GM23338 (cell line): ENCODE results near the gene NRIP1. TPM values are rescaled to one million over a fixed set of nuclear protein-coding genes. Genes with fewer than 3 reads are reported as not detected.

Source experiments
- ATAC-seq: fragments of 200-7000 bp; cut with Tn5 transposase; 3 replicates; pipeline ENCODE4 v1.9.1; 2020
- DNase-seq: peaks from one replicate; pipeline ENCODE4 v3.0.0-alpha.2; 2015; ENCODE audit warnings: low spot score
- H2AFZ ChIP-seq: fragments of 200-600 bp; sonication (generic); 2 replicates; pipeline ENCODE4 v1.8.0; 2016; ENCODE audit warnings: antibody characterized with exemption, mild to moderate bottlenecking, moderate library complexity
- H3F3A ChIP-seq: fragments of 200-600 bp; sonication (generic); replicated peaks from 2 replicates; pipeline ENCODE4 v1.8.0; 2017; ENCODE audit warnings: antibody characterized with exemption, mixed run types, low read depth
- H3K27ac ChIP-seq: fragments of 200-600 bp; sonication (generic); 2 replicates; pipeline ENCODE4 v1.6.1; 2016; ENCODE audit warnings: low read depth
- H3K27me3 ChIP-seq: fragments of 200-600 bp; sonication (generic); 2 replicates; pipeline ENCODE4 v1.8.0; 2016; ENCODE audit warnings: mild to moderate bottlenecking, mixed run types, moderate library complexity; ENCODE audit not compliant: insufficient read depth
- H3K36me3 ChIP-seq: fragments of 200-600 bp; sonication (generic); 2 replicates; pipeline ENCODE4 v1.8.0; 2016; ENCODE audit warnings: mild to moderate bottlenecking; ENCODE audit not compliant: insufficient read depth
- H3K4me1 ChIP-seq: fragments of 200-600 bp; sonication (generic); 2 replicates; pipeline ENCODE4 v1.8.0; 2016; ENCODE audit warnings: mild to moderate bottlenecking, moderate library complexity; ENCODE audit not compliant: insufficient read depth
- H3K4me2 ChIP-seq: fragments of 200-600 bp; sonication (generic); 2 replicates; pipeline ENCODE4 v1.7.1; 2017; ENCODE audit warnings: mixed run types
- H3K4me3 ChIP-seq: fragments of 200-600 bp; sonication (generic); 2 replicates; pipeline ENCODE4 v1.6.1; 2016; ENCODE audit warnings: mixed run types
- H3K79me2 ChIP-seq: fragments of 200-600 bp; sonication (generic); replicated peaks from 2 replicates; pipeline ENCODE4 v1.8.0; 2017; ENCODE audit warnings: mild to moderate bottlenecking; ENCODE audit not compliant: insufficient read depth
- H3K9me2 ChIP-seq: fragments of 200-600 bp; sonication (generic); 2 replicates; pipeline ENCODE4 v1.8.0; 2017; ENCODE audit not compliant: insufficient read depth
- H4K20me1 ChIP-seq: fragments of 200-600 bp; sonication (generic); replicated peaks from 2 replicates; pipeline ENCODE4 v1.8.0; 2017; ENCODE audit warnings: mild to moderate bottlenecking; ENCODE audit not compliant: insufficient read depth
- H3K27ac Mint-ChIP-seq: 2 replicates; pipeline ENCODE4 v1.8.0; 2020; ENCODE audit warnings: inconsistent platforms, mild to moderate bottlenecking, moderate library complexity, mixed read lengths
- H3K27me3 Mint-ChIP-seq: 3 replicates; pipeline ENCODE4 v1.8.0; 2022; ENCODE audit warnings: low read depth, mild to moderate bottlenecking, moderate library complexity, mixed read lengths, inconsistent platforms; ENCODE audit not compliant: insufficient read depth, poor library complexity
- H3K36me3 Mint-ChIP-seq: 3 replicates; pipeline ENCODE4 v1.8.0; 2021; ENCODE audit warnings: low read depth, mild to moderate bottlenecking, inconsistent platforms, moderate library complexity, mixed read lengths
- H3K4me1 Mint-ChIP-seq: 3 replicates; pipeline ENCODE4 v1.8.0; 2020; ENCODE audit warnings: mild to moderate bottlenecking, inconsistent platforms, mixed read lengths
- H3K4me3 Mint-ChIP-seq: 3 replicates; pipeline ENCODE4 v1.8.0; 2021; ENCODE audit warnings: moderate library complexity, mild to moderate bottlenecking, inconsistent platforms, mixed read lengths
- H3K9me3 Mint-ChIP-seq: 3 replicates; pipeline ENCODE4 v1.8.0; 2020; ENCODE audit warnings: moderate library complexity, mild to moderate bottlenecking, inconsistent platforms, mixed read lengths
- CREB1 ChIP-seq: fragments of 250-450 bp; sonication (Bioruptor Pico); IDR thresholded peaks from 2 replicates; pipeline ENCODE4 v1.5.0; 2020; ENCODE audit warnings: low read depth, mild to moderate bottlenecking, moderate library complexity
- EZH2 ChIP-seq: fragments of 200-600 bp; sonication (generic); IDR thresholded peaks from one replicate; pipeline ENCODE4 v1.8.0; 2017; ENCODE audit warnings: antibody characterized with exemption, mild to moderate bottlenecking, low read depth; ENCODE audit not compliant: unreplicated experiment
- JUNB ChIP-seq: IDR thresholded peaks from one replicate; pipeline ENCODE4 v1.6.1; 2016; ENCODE audit warnings: antibody characterized with exemption; ENCODE audit not compliant: unreplicated experiment
- NANOG ChIP-seq: IDR thresholded peaks from 2 replicates; pipeline ENCODE4 v1.6.1; 2016; ENCODE audit warnings: antibody characterized with exemption, borderline replicate concordance
- POLR2AphosphoS5 ChIP-seq: IDR thresholded peaks from 2 replicates; pipeline ENCODE4 v1.6.1; 2016; ENCODE audit warnings: antibody characterized with exemption, low read depth
- STAT1 ChIP-seq: IDR thresholded peaks from one replicate; pipeline ENCODE4 v1.6.1; 2016; ENCODE audit warnings: antibody characterized with exemption; ENCODE audit not compliant: unreplicated experiment
- ZNF114 ChIP-seq: fragments of 250-450 bp; sonication (Bioruptor Pico); IDR thresholded peaks from 2 replicates; pipeline ENCODE4 v1.5.0; 2020; ENCODE audit warnings: mild to moderate bottlenecking, moderate library complexity
- polyA plus RNA-seq: library from polyadenylated mRNA; unstranded; fragments of >200 nt; fragmentation: Nextera tagmentation; extraction: Ambion mirVana; gene quantifications from 2 replicates; pipeline ENCODE4 v1.2.1, GENCODE V29; 2016
- total RNA-seq: library from RNA; depleted of rRNA; stranded (reverse); fragments of >200 nt; shearing (Covaris generic); gene quantifications from 2 replicates; pipeline ENCODE4 v1.2.3, GENCODE V29; 2014
- TF ChIP-seq, protein P1 (sequence below): IDR thresholded peaks from one replicate; pipeline ENCODE4 v1.6.1; 2018; ENCODE audit warnings: antibody characterized with exemption; ENCODE audit not compliant: unreplicated experiment
- TF ChIP-seq, protein P2 (sequence below): fragments of 250-450 bp; sonication (Bioruptor Pico); IDR thresholded peaks from 2 replicates; pipeline ENCODE4 v1.5.0; 2020; ENCODE audit warnings: mild to moderate bottlenecking, moderate library complexity

Gene NRIP1
- total and polyA plus RNA-seq, 2 experiments from 2014 or later = 3.0 to 9.0 TPM

- DNase-seq (no peak), ATAC-seq (no peak)
- TF ChIP-seq ZNF114 (CRISPR knock-in tag) = no peak
- TF ChIP-seq POLR2AphosphoS5 = no peak
- TF ChIP-seq, protein P1, sequence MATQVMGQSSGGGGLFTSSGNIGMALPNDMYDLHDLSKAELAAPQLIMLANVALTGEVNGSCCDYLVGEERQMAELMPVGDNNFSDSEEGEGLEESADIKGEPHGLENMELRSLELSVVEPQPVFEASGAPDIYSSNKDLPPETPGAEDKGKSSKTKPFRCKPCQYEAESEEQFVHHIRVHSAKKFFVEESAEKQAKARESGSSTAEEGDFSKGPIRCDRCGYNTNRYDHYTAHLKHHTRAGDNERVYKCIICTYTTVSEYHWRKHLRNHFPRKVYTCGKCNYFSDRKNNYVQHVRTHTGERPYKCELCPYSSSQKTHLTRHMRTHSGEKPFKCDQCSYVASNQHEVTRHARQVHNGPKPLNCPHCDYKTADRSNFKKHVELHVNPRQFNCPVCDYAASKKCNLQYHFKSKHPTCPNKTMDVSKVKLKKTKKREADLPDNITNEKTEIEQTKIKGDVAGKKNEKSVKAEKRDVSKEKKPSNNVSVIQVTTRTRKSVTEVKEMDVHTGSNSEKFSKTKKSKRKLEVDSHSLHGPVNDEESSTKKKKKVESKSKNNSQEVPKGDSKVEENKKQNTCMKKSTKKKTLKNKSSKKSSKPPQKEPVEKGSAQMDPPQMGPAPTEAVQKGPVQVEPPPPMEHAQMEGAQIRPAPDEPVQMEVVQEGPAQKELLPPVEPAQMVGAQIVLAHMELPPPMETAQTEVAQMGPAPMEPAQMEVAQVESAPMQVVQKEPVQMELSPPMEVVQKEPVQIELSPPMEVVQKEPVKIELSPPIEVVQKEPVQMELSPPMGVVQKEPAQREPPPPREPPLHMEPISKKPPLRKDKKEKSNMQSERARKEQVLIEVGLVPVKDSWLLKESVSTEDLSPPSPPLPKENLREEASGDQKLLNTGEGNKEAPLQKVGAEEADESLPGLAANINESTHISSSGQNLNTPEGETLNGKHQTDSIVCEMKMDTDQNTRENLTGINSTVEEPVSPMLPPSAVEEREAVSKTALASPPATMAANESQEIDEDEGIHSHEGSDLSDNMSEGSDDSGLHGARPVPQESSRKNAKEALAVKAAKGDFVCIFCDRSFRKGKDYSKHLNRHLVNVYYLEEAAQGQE = no peak
- no peak for TF ChIP-seq JUNB
- no peak for TF ChIP-seq STAT1
- TF ChIP-seq NANOG = no peak
- TF ChIP-seq EZH2 = no peak
- TF ChIP-seq CREB1 = no peak
- TF ChIP-seq, protein P2, sequence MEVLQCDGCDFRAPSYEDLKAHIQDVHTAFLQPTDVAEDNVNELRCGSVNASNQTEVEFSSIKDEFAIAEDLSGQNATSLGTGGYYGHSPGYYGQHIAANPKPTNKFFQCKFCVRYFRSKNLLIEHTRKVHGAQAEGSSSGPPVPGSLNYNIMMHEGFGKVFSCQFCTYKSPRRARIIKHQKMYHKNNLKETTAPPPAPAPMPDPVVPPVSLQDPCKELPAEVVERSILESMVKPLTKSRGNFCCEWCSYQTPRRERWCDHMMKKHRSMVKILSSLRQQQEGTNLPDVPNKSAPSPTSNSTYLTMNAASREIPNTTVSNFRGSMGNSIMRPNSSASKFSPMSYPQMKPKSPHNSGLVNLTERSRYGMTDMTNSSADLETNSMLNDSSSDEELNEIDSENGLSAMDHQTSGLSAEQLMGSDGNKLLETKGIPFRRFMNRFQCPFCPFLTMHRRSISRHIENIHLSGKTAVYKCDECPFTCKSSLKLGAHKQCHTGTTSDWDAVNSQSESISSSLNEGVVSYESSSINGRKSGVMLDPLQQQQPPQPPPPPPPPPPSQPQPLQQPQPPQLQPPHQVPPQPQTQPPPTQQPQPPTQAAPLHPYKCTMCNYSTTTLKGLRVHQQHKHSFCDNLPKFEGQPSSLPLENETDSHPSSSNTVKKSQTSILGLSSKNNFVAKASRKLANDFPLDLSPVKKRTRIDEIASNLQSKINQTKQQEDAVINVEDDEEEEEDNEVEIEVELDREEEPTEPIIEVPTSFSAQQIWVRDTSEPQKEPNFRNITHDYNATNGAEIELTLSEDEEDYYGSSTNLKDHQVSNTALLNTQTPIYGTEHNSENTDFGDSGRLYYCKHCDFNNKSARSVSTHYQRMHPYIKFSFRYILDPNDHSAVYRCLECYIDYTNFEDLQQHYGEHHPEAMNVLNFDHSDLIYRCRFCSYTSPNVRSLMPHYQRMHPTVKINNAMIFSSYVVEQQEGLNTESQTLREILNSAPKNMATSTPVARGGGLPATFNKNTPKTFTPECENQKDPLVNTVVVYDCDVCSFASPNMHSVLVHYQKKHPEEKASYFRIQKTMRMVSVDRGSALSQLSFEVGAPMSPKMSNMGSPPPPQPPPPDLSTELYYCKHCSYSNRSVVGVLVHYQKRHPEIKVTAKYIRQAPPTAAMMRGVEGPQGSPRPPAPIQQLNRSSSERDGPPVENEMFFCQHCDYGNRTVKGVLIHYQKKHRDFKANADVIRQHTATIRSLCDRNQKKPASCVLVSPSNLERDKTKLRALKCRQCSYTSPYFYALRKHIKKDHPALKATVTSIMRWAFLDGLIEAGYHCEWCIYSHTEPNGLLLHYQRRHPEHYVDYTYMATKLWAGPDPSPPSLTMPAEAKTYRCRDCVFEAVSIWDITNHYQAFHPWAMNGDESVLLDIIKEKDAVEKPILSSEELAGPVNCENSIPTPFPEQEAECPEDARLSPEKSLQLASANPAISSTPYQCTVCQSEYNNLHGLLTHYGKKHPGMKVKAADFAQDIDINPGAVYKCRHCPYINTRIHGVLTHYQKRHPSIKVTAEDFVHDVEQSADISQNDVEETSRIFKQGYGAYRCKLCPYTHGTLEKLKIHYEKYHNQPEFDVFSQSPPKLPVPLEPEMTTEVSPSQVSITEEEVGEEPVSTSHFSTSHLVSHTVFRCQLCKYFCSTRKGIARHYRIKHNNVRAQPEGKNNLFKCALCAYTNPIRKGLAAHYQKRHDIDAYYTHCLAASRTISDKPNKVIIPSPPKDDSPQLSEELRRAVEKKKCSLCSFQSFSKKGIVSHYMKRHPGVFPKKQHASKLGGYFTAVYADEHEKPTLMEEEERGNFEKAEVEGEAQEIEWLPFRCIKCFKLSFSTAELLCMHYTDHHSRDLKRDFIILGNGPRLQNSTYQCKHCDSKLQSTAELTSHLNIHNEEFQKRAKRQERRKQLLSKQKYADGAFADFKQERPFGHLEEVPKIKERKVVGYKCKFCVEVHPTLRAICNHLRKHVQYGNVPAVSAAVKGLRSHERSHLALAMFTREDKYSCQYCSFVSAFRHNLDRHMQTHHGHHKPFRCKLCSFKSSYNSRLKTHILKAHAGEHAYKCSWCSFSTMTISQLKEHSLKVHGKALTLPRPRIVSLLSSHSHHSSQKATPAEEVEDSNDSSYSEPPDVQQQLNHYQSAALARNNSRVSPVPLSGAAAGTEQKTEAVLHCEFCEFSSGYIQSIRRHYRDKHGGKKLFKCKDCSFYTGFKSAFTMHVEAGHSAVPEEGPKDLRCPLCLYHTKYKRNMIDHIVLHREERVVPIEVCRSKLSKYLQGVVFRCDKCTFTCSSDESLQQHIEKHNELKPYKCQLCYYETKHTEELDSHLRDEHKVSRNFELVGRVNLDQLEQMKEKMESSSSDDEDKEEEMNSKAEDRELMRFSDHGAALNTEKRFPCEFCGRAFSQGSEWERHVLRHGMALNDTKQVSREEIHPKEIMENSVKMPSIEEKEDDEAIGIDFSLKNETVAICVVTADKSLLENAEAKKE (CRISPR knock-in tag) = no peak
- H2AFZ ChIP-seq = no peak overlapping the region
- no peaks in the 10 kb centered on the region for H3K9me2 ChIP-seq
- H3K4me2 ChIP-seq = peak overlapping the region; percentile 82
- Mint-ChIP-seq H3K27ac (peak overlapping the region; percentile 47; the same call in 1 of the 2 replicates), H3K36me3 (no peaks in the 10 kb centered on the region; the same call in 2 of the 3 replicates), H3K9me3 (no peaks in the 10 kb centered on the region), H3K4me1 (peaks cover 68% of the 10 kb centered on the region), H3K4me3 (peak overlapping the region; percentile 12; the same call in 2 of the 3 replicates), H3K27me3 (peaks cover 13% of the 10 kb centered on the region)
- H3F3A ChIP-seq = no peaks in the 10 kb centered on the region
- peaks cover 28% of the 10 kb centered on the region for H3K27me3 ChIP-seq
- H3K79me2 ChIP-seq = peaks cover 70% of the 10 kb centered on the region
- H4K20me1 ChIP-seq = no peaks in the 10 kb centered on the region
- no peaks in the 10 kb centered on the region for H3K36me3 ChIP-seq
- H3K4me3 ChIP-seq = no peak overlapping the region
- peaks cover 53% of the 10 kb centered on the region for H3K4me1 ChIP-seq
- no peak overlapping the region for H3K27ac ChIP-seq
Measured at GRCh38 chr21:15061747-15062605, 2.8 kb downstream of the NRIP1 start.
